GM18505 (cell line): ENCODE data around the gene WDTC1.
"Not testable (repeated sequence)": the region's sequence is repeated elsewhere in the genome, so short reads cannot be mapped to it uniquely, and the experiment has no call there.

Source experiments
- ATAC-seq: cut with Tn5 transposase; IDR thresholded peaks from one replicate; pipeline ENCODE4 v1.9.1; 2021; ENCODE audit not compliant: unreplicated experiment
- POLR2A ChIP-seq: IDR thresholded peaks from 4 replicates; pipeline ENCODE4 v1.6.1; 2011; ENCODE audit warnings: borderline replicate concordance; ENCODE audit not compliant: insufficient read depth, insufficient read length; ENCODE audit errors: extremely low read depth

The WDTC1 gene

GRCh38 chr1:27234049-27234882 is at the start of gene WDTC1:
WDTC1 (plus strand) TSS chr1:27234632; CDS start chr1:27261055, 26,423 bp downstream.
- ATAC-seq = peak; percentile 93
- TF ChIP-seq POLR2A = peak; percentile 55

GRCh38 chr1:27184665-27185064 is 49.8 kb upstream of the WDTC1 start:
- not testable (repeated sequence) for ATAC-seq

- no peak for ATAC-seq
- TF ChIP-seq POLR2A = no peak
These were observed 42.3 kb upstream of the WDTC1 start for GRCh38 chr1:27192039-27192529.

GRCh38 chr1:27193194-27193593 is 41.2 kb upstream of the WDTC1 start:
- TF ChIP-seq POLR2A = no peak
- no peak for ATAC-seq

- ATAC-seq = no peak
- TF ChIP-seq POLR2A = no peak
These were observed 33.1 kb upstream of the WDTC1 start for GRCh38 chr1:27201295-27201694.

GRCh38 chr1:27203946-27204345 is 30.5 kb upstream of the WDTC1 start:
- no peak for TF ChIP-seq POLR2A
- no peak for ATAC-seq

- not testable (repeated sequence) for ATAC-seq
These were observed 27.2 kb upstream of the WDTC1 start for GRCh38 chr1:27207238-27207637.

- not testable (repeated sequence) for ATAC-seq
These were observed 26.1 kb upstream of the WDTC1 start for GRCh38 chr1:27208143-27208850.

GRCh38 chr1:27216466-27216865 is 18.0 kb upstream of the WDTC1 start:
- ATAC-seq = no peak

GRCh38 chr1:27217401-27217800 is 17.0 kb upstream of the WDTC1 start:
- TF ChIP-seq POLR2A = no peak
- no peak for ATAC-seq

More at GRCh38 chr1:27216466-27216865, 18.0 kb upstream of the WDTC1 start:
- no peak for TF ChIP-seq POLR2A

- TF ChIP-seq POLR2A = no peak
- no peak for ATAC-seq
These were observed 15.7 kb upstream of the WDTC1 start for GRCh38 chr1:27218736-27219135.

- ATAC-seq = no peak
These were observed 14.3 kb upstream of the WDTC1 start for GRCh38 chr1:27220096-27220495.

GRCh38 chr1:27220702-27221497 is 13.5 kb upstream of the WDTC1 start:
- ATAC-seq = not testable (repeated sequence)

More at GRCh38 chr1:27220096-27220495, 14.3 kb upstream of the WDTC1 start:
- no peak for TF ChIP-seq POLR2A
